GM13976 (cell line): ENCODE data around the gene ZBP1.
A peak's percentile ranks its signal among the peaks of the same experiment; 100 is the strongest.

ENCODE experiments used
- DNase-seq: peaks from one replicate; pipeline ENCODE4 v3.0.0; 2012; ENCODE audit warnings: low spot score
- in situ Hi-C: fragments of 300-500 bp; cut with MboI; formaldehyde crosslinking; loops from one replicate; pipeline ENCODE4 v1.12.0; 2022; ENCODE audit warnings: low sequenced_read_pairs, mixed read lengths, inconsistent platforms; ENCODE audit not compliant: unreplicated experiment
- TF ChIP-seq, protein P1 (sequence below): IDR thresholded peaks from 2 replicates; pipeline ENCODE4 v1.5.1; 2012; ENCODE audit warnings: borderline replicate concordance, mild to moderate bottlenecking; ENCODE audit not compliant: insufficient read depth; ENCODE audit errors: extremely low read depth, missing control alignments, control extremely low read depth

The ZBP1 gene

DNA sequence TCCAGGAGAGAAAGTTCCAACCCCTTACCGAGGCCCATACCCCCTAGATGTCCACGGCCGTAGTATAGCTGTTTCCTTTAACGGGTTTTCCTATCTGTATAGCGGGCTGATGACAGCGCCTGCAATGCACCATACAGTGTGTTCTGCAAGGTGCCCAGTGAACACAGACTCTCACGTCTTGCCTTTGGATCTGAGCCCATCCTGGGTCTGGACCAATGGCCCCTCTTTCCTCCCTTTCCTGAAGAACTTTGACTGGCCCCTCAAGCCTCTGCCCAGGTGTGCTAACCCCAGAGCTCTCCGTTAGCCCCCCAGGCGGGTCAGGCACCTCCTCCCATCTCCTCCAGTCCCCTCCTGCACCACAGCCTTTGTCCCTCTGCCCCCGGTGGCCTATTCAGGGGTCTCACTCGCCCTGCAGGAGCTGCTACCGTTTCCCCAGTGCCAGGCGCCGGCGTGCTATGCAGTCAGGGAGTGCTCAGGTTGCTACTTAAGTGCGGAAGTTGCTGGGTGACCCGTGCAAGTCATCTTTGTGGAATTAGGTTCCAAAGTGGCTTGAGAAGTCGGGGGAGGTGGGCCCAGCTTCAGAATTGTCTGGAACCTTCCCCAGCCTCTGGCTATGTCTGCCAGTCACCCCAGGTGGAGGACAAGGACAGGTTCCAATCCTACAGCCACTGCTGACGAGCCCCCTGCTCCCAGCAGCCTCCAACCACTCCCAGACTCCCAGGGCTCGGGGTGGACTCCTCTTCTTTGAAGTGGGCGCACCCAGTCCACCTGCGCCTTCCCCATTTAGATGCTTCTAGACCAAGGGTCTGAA, 35.0 kb upstream of the ZBP1 start:
- peak; percentile 36 for DNase-seq
- TF ChIP-seq, protein P1, sequence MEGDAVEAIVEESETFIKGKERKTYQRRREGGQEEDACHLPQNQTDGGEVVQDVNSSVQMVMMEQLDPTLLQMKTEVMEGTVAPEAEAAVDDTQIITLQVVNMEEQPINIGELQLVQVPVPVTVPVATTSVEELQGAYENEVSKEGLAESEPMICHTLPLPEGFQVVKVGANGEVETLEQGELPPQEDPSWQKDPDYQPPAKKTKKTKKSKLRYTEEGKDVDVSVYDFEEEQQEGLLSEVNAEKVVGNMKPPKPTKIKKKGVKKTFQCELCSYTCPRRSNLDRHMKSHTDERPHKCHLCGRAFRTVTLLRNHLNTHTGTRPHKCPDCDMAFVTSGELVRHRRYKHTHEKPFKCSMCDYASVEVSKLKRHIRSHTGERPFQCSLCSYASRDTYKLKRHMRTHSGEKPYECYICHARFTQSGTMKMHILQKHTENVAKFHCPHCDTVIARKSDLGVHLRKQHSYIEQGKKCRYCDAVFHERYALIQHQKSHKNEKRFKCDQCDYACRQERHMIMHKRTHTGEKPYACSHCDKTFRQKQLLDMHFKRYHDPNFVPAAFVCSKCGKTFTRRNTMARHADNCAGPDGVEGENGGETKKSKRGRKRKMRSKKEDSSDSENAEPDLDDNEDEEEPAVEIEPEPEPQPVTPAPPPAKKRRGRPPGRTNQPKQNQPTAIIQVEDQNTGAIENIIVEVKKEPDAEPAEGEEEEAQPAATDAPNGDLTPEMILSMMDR: no peak
- in situ Hi-C loops: loop anchor here (25.0 kb wide), 1 partner anchor 432 kb away; no protein-coding TSS in a partner anchor

DNA sequence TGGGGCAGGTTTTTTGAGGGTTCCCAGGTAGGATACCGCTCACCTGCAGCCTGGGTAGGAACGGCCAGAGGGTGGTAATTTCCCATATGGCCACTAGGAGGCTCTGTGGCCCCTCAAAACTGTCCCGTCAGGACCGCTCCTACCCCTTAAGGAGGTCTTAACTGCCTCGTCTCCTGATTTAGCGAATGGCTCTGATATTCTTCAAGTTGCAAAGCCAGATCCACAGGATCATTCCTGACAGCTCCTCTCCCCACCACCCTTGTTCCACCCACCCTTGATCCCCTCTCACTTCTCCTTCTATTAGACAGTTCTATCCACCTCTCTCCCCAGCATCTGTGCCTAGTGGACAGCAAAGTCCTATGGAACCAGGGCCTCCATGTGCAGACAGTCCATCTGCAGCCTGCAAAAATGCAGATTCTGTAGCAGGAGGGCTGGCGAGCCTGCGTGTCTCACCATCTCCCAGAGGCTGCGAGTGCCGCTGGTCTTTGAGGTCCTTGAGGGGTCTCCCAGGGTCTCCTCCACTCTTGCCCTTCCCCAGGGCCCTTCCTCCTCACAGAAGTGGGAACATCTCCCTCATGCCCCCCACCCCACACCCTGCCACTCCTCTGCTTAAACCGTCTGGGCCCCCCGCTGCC, 34.3 kb upstream of the ZBP1 start:
- in situ Hi-C loops: loop anchor here (25.0 kb wide), 1 partner anchor 433 kb away; no protein-coding TSS in a partner anchor
- TF ChIP-seq, protein P1: peak; percentile 84
- DNase-seq: peak; percentile 92

- TF ChIP-seq, protein P1: no peak
- peak; percentile 37 for DNase-seq
- in situ Hi-C loops: loop anchor here (25.0 kb wide), 1 partner anchor 433 kb away; no protein-coding TSS in a partner anchor
Observed at GRCh38 chr20:57653910-57654309, 33.7 kb upstream of the ZBP1 start.

- TF ChIP-seq, protein P1: no peak
- DNase-seq: peak; percentile 47
- in situ Hi-C loops: loop anchor here (25.0 kb wide), 1 partner anchor 434 kb away; no protein-coding TSS in a partner anchor
Observed at GRCh38 chr20:57653546-57653900, 33.3 kb upstream of the ZBP1 start.

GRCh38 chr20:57652606-57653545, 32.6 kb upstream of the ZBP1 start:
- in situ Hi-C loops: loop anchor here (25.0 kb wide), 1 partner anchor 434 kb away; no protein-coding TSS in a partner anchor
- peak; percentile 21 for DNase-seq
- TF ChIP-seq, protein P1: no peak
